Right lobe of liver (tissue), 6 donors: ENCODE measurements around the gene NCK2. TPM values are rescaled to one million over a fixed set of nuclear protein-coding genes. Genes with fewer than 3 reads are reported as not detected.

Source experiments
- ATAC-seq, 4 donors: fragments of 200-7000 bp; cut with Tn5 transposase; one replicate each; pipeline ENCODE4 v1.9.1; 2020; ENCODE audit warnings: mild to moderate bottlenecking in 4 of 4, moderate library complexity in 4 of 4
- DNase-seq, 3 donors: peaks; one replicate each; pipeline ENCODE4 v3.0.0-alpha.2; 2020
- H3K27ac ChIP-seq, 3 donors: fragments of 200-600 bp; one replicate each; pipeline ENCODE4 v1.8.0; 2022
- H3K27me3 ChIP-seq, 2 donors: fragments of 200-600 bp; one replicate each; pipeline ENCODE4 v1.8.0; 2022
- H3K36me3 ChIP-seq, 4 donors: fragments of 200-600 bp; sonication (generic) in 1 of 4; one replicate each; pipeline versions ENCODE4 v1.5.1 to v1.8.0; 2017 to 2022; ENCODE audit warnings: control low read depth in 1 of 4
- H3K4me1 ChIP-seq, 4 donors: fragments of 200-600 bp; sonication (generic) in 1 of 4; one replicate each; pipeline versions ENCODE4 v1.5.1 to v1.8.0; 2017 to 2022; ENCODE audit warnings: control low read depth in 1 of 4
- H3K4me3 ChIP-seq, 3 donors: fragments of 200-600 bp; one replicate each; pipeline ENCODE4 v1.8.0; 2022
- H3K9me3 ChIP-seq, 4 donors: fragments of 200-600 bp; sonication (generic) in 1 of 4; one replicate each; pipeline versions ENCODE4 v1.5.1 to v1.8.0; 2017 to 2022; ENCODE audit warnings: control low read depth in 1 of 4
- POLR2A ChIP-seq: fragments of 450-650 bp; IDR thresholded peaks from one replicate; pipeline ENCODE4 v1.6.1; 2017; ENCODE audit warnings: antibody characterized with exemption, mild to moderate bottlenecking
- WGBS: methylation state at CpG from one replicate; pipeline ENCODE4 v1.1.6; 2018; ENCODE audit warnings: low coverage, low lambda C conversion rate; ENCODE audit not compliant: insufficient coverage; ENCODE audit errors: missing lambda C conversion rate; 5-methylcytosine and 5-hydroxymethylcytosine counted together
- intact Hi-C, 2 donors: fragments of 100-400 bp; cut with DNase I; formaldehyde crosslinking; loops; one replicate each; pipeline versions ENCODE4 v1.11.2 to v1.14.1; 2022
- total RNA-seq, 6 experiments: library from RNA; depleted of rRNA in 2 of 6; stranded (reverse); fragments of >200 nt in 2 of 6; fragmentation: NEBNext Ultra II Directional in 3 of 6; extraction: Animal tissue kit (Norgen Biotek cat#: 25700) in 3 of 6; gene quantifications; one replicate each; pipeline versions ENCODE4 v1.1.0 to v1.2.4, GENCODE V29; 2016 to 2023
- TF ChIP-seq, protein P1 (sequence below), 4 donors: fragments of 200-600 bp in 3 of 4; fragments of 450-650 bp in 1 of 4; IDR thresholded peaks; one replicate each; pipeline versions ENCODE4 v1.5.1 to v1.8.0; 2016 to 2022; ENCODE audit warnings: antibody characterized with exemption in 4 of 4, mild to moderate bottlenecking in 2 of 4
- donor health status: DM: no; HTN: yes; CAD: no.
- donor health status: DM: no; HTN: no; CAD: no.
- donor health status: DM: no; HTN: no; CAD: no.
- donor health status: DM: no; HTN: yes; CAD: no.
- donor health status: DM: no; HTN: yes; CAD: no.

NCK2 gene
- total RNA-seq, 6 experiments from 2014 or later, result 4.8 to 11.7 (median 7.1) TPM

DNA sequence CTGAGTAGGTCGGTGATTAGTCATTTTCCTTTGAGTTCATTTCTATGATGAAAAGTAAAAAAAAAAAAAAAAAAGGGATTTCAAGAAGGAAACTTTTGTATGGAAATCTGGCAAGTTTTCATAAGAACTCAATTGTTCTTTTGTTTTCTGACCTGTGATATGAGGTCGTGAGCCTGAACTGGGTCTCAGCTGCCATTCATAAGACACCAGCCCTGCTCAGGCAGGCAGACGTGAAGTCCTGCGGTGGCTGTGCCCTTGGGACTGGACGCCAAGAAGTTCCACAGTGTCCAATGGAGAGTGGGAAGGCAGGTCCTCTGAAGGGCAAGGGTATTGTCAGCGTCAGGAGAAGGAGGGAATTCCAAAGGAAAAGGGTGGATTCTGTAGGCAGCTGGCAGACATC is 183.9 kb downstream of the NCK2 start:
- no peak for DNase-seq
- H3K4me1 ChIP-seq, result peaks cover 0 to 11% (median 0%) of the 10 kb centered on the region in 4 donors
- no peak overlapping the region for H3K4me3 ChIP-seq
- ATAC-seq, result no peak
- TF ChIP-seq POLR2A, result no peak
- TF ChIP-seq, protein P1, sequence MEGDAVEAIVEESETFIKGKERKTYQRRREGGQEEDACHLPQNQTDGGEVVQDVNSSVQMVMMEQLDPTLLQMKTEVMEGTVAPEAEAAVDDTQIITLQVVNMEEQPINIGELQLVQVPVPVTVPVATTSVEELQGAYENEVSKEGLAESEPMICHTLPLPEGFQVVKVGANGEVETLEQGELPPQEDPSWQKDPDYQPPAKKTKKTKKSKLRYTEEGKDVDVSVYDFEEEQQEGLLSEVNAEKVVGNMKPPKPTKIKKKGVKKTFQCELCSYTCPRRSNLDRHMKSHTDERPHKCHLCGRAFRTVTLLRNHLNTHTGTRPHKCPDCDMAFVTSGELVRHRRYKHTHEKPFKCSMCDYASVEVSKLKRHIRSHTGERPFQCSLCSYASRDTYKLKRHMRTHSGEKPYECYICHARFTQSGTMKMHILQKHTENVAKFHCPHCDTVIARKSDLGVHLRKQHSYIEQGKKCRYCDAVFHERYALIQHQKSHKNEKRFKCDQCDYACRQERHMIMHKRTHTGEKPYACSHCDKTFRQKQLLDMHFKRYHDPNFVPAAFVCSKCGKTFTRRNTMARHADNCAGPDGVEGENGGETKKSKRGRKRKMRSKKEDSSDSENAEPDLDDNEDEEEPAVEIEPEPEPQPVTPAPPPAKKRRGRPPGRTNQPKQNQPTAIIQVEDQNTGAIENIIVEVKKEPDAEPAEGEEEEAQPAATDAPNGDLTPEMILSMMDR (IDR thresholded peaks at IDR 0.05), result no peak
- H3K9me3 ChIP-seq, result no peaks in the 10 kb centered on the region
- H3K27me3 ChIP-seq, result no peaks in the 10 kb centered on the region
- H3K27ac ChIP-seq, result no peak overlapping the region
- WGBS, result 66% methylated on average over 6 of the region's 6 CpGs
- intact Hi-C loops, result no loop called here
- no peaks in the 10 kb centered on the region for H3K36me3 ChIP-seq

DNA sequence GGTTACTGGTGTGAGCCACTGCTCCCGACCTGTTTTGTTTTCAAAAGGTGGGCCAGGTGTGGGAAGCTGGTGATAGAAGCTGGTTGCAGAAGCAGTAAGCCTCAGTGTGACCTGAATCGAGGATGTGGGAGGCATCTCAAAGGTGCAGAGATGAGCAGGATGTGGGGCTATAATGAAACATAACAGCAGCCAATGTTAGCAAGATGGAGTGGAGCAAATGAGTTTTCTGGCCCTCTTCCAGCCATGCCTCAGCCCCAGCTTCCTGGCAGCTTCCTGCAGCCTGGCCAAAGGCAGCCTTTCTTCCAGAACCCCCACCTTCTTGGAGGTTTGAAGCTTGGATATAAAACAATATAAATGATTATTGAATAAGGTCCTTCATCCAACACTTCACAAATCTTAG is 184.8 kb downstream of the NCK2 start:
- DNase-seq (no peak), ATAC-seq (peak in 2 of 4 donors; percentile 15 to 16)
- Histone ChIP-seq H3K4me3 (no peak overlapping the region), H3K27me3 (no peaks in the 10 kb centered on the region), H3K36me3 (no peaks in the 10 kb centered on the region), H3K27ac (no peak overlapping the region), H3K9me3 (no peaks in the 10 kb centered on the region), H3K4me1 (peaks cover 0 to 11% (median 0%) of the 10 kb centered on the region in 4 donors)
- 13% methylated on average over 1 of the region's 2 CpGs for WGBS
- TF ChIP-seq, protein P1 (IDR thresholded peaks at IDR 0.05), result no peak
- no peak for TF ChIP-seq POLR2A
- intact Hi-C loops, result no loop called here

DNA sequence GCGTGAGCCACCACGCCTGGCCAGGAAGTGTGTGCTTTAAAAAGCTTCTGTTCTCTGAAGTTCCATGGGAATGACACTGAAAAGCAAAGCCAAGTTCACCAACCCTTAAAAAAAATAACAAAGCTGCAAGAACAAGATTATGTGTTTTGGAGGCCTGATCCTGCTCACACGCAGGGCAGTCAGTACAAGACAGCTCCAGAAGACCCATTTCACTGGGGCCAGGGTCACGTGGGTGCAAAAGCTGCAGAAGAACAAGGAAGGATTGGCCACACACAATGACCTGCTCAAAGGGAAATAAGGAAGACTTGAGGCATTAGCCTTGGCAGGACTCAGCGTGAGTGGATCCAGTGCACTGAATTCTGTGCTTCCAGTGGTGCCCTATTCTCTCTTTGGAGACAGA is 187.9 kb downstream of the NCK2 start:
- intact Hi-C loops, result no loop called here
- ATAC-seq, result no peak
- DNase-seq, result no peak
- H3K27me3 ChIP-seq, result no peaks in the 10 kb centered on the region
- WGBS, result 58% methylated on average over 5 of the region's 5 CpGs
- no peaks in the 10 kb centered on the region for H3K9me3 ChIP-seq
- peaks cover 0 to 1% (median 0%) of the 10 kb centered on the region in 4 donors for H3K4me1 ChIP-seq
- no peak overlapping the region for H3K4me3 ChIP-seq
- TF ChIP-seq, protein P1 (IDR thresholded peaks at IDR 0.05), result no peak
- no peak for TF ChIP-seq POLR2A
- H3K36me3 ChIP-seq, result no peaks in the 10 kb centered on the region
- no peak overlapping the region for H3K27ac ChIP-seq

DNA sequence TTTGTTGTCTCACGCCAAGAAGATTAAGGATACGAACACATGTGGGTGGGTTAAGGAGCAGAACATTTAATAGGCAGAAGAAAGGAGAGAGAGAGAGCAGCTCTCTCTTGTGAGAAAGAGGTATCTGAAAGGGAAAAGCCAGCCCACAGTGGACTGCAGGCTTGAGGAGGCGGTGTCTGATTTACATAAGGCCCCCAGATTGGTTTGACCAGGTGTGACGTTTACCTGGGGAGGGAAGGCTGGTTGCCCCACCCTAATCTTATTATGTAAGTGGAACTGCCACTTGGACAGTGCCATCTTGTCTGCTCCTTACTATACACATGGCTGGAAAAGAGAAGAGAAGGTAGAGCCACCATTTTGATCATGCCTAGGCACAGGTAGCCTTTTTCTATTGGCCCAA is 189.2 kb downstream of the NCK2 start:
- no peaks in the 10 kb centered on the region for H3K27me3 ChIP-seq
- no peak for DNase-seq
- WGBS, result 96% methylated on average over 2 of the region's 4 CpGs
- no peak overlapping the region for H3K27ac ChIP-seq
- H3K4me3 ChIP-seq, result no peak overlapping the region
- H3K9me3 ChIP-seq, result no peaks in the 10 kb centered on the region
- intact Hi-C loops, result no loop called here
- TF ChIP-seq, protein P1 (IDR thresholded peaks at IDR 0.05), result no peak
- TF ChIP-seq POLR2A, result no peak
- no peaks in the 10 kb centered on the region for H3K4me1 ChIP-seq
- no peak for ATAC-seq
- no peaks in the 10 kb centered on the region for H3K36me3 ChIP-seq

DNA sequence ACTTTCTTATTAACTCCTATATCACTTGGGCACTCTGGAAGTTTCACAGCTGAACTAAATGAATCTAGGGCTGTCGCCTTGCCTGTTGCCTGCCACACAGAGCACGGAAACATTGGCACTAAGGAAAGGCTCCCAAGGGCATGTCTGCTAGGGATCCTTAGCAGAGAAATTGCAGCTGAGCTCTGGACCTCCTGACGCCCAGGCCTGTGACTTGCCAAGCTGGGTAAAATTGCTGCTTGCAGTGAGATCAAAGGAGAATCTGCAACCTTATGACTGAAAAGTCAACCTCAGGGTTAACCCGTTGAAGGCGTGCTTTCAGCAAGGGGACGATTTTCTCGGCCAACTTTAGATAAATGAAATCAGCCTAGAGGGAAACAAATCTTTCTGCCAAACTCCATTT is 189.8 kb downstream of the NCK2 start:
- 34% methylated on average over 7 of the region's 7 CpGs for WGBS
- Histone ChIP-seq H3K27ac (no peak overlapping the region), H3K27me3 (no peaks in the 10 kb centered on the region), H3K9me3 (no peaks in the 10 kb centered on the region), H3K36me3 (no peaks in the 10 kb centered on the region), H3K4me3 (no peak overlapping the region), H3K4me1 (no peaks in the 10 kb centered on the region)
- intact Hi-C loops, result no loop called here
- no peak for DNase-seq
- TF ChIP-seq, protein P1 (IDR thresholded peaks at IDR 0.05), result no peak
- no peak for TF ChIP-seq POLR2A
- ATAC-seq, result no peak
